Right lobe of liver (tissue), 4 donors: ENCODE measurements around the gene LRRN2.

Experiments used
- POLR2A ChIP-seq: fragments of 450-650 bp; IDR thresholded peaks from one replicate; pipeline ENCODE4 v1.6.1; 2017; ENCODE audit warnings: antibody characterized with exemption, mild to moderate bottlenecking
- TF ChIP-seq, protein P1 (sequence below), 4 donors: fragments of 200-600 bp in 3 of 4; fragments of 450-650 bp in 1 of 4; IDR thresholded peaks; one replicate each; pipeline versions ENCODE4 v1.5.1 to v1.8.0; 2016 to 2022; ENCODE audit warnings: antibody characterized with exemption in 4 of 4, mild to moderate bottlenecking in 2 of 4
- donor health status: DM: no; HTN: no; CAD: no.
- donor health status: DM: no; HTN: no; CAD: no.
- donor health status: DM: no; HTN: yes; CAD: no.

DNA sequence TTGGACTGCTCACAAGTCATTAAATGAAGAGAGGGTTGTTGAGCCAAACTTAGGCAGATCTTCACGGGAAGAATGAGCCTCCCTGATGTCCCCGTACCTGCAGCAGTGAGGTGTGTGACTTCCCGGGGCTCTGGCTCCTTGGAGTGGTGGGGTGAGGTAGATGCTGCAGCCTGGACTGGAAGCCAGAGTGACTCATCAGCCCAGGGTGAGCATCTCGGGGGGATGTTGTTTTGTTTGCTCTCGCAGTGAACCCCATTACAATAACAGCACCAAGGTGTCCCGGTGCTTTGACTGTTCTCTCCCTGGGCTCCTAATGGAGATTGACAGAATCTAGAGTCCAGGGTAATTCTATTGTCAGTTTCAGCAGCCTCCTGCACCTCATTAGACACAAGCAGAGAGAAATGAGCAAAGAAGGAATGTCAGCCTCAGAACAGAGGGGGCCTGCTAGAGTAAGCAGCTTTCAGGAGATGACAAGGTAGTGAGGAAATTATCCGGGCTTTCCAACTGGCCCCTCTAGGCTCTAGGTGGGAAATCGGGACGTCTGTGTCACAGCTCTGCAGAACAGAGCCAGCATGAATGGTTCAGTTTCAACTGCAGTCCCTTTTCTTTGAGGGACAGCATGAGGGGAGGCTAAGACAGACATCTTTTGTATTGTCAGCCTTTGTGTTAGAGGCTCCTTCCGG lies 36.0 kb upstream of the LRRN2 start:
- TF ChIP-seq, protein P1, sequence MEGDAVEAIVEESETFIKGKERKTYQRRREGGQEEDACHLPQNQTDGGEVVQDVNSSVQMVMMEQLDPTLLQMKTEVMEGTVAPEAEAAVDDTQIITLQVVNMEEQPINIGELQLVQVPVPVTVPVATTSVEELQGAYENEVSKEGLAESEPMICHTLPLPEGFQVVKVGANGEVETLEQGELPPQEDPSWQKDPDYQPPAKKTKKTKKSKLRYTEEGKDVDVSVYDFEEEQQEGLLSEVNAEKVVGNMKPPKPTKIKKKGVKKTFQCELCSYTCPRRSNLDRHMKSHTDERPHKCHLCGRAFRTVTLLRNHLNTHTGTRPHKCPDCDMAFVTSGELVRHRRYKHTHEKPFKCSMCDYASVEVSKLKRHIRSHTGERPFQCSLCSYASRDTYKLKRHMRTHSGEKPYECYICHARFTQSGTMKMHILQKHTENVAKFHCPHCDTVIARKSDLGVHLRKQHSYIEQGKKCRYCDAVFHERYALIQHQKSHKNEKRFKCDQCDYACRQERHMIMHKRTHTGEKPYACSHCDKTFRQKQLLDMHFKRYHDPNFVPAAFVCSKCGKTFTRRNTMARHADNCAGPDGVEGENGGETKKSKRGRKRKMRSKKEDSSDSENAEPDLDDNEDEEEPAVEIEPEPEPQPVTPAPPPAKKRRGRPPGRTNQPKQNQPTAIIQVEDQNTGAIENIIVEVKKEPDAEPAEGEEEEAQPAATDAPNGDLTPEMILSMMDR (IDR thresholded peaks at IDR 0.05): no peak
- TF ChIP-seq POLR2A: no peak
